ENCODE data around the gene VOPP1.

The VOPP1 gene

GRCh38 chr7:55458351-55458750 is 114.0 kb downstream of the VOPP1 start:
- no peak for DNase-seq

GRCh38 chr7:55457801-55458200 is 114.5 kb downstream of the VOPP1 start:
- DNase-seq = no peak

- no peak for DNase-seq
These were observed 119.3 kb downstream of the VOPP1 start for GRCh38 chr7:55452971-55453370.

GRCh38 chr7:55449992-55450535 is 122.2 kb downstream of the VOPP1 start:
- no peak for DNase-seq

- no peak for DNase-seq
These were observed 122.9 kb downstream of the VOPP1 start for GRCh38 chr7:55449205-55449991.

GRCh38 chr7:55448526-55448925 is 123.8 kb downstream of the VOPP1 start:
- DNase-seq = no peak

- DNase-seq = no peak
These were observed 127.5 kb downstream of the VOPP1 start for GRCh38 chr7:55444786-55445185.

- no peak for DNase-seq
These were observed 130.4 kb downstream of the VOPP1 start for GRCh38 chr7:55441774-55442522.

GRCh38 chr7:55441002-55441401 is 131.3 kb downstream of the VOPP1 start:
- no peak for DNase-seq

- DNase-seq = no peak
These were observed 132.1 kb downstream of the VOPP1 start for GRCh38 chr7:55440040-55440690.

- DNase-seq = no peak
These were observed 132.7 kb downstream of the VOPP1 start for GRCh38 chr7:55439627-55440026.

- no peak for DNase-seq
These were observed 133.4 kb downstream of the VOPP1 start for GRCh38 chr7:55438757-55439525.

GRCh38 chr7:55438085-55438756 is 134.1 kb downstream of the VOPP1 start:
- DNase-seq = no peak

- DNase-seq = no peak
These were observed 134.9 kb downstream of the VOPP1 start for GRCh38 chr7:55437375-55437774.

GRCh38 chr7:55436457-55436856 is 135.8 kb downstream of the VOPP1 start:
- DNase-seq = no peak

- no peak for DNase-seq
These were observed 136.8 kb downstream of the VOPP1 start for GRCh38 chr7:55435466-55435865.

GRCh38 chr7:55432939-55433784 is 139.1 kb downstream of the VOPP1 start:
- no peak for DNase-seq

GRCh38 chr7:55432506-55432905 is 139.8 kb downstream of the VOPP1 start:
- DNase-seq = no peak

- DNase-seq = no peak
These were observed 140.4 kb downstream of the VOPP1 start for GRCh38 chr7:55431898-55432297.

GRCh38 chr7:55429835-55430499 is 142.3 kb downstream of the VOPP1 start:
- DNase-seq = no peak

- DNase-seq = no peak
These were observed 144.5 kb downstream of the VOPP1 start for GRCh38 chr7:55427800-55428199.
